Neuronal stem cell (in vitro differentiated cells): ENCODE measurements around the gene NUP93.
A peak's percentile ranks its signal among the peaks of the same experiment; 100 is the strongest.

ENCODE experiments used
- DNase-seq: peaks from one replicate; pipeline ENCODE4 v3.0.0-alpha.2; 2013; ENCODE audit warnings: low spot score
- H2AFZ ChIP-seq: one replicate; pipeline ENCODE4 v1.6.1; 2013; ENCODE audit warnings: mild to moderate bottlenecking, low read length, inconsistent platforms
- H2AK5ac ChIP-seq: 2 replicates; pipeline ENCODE4 v1.6.1; 2013; ENCODE audit warnings: low read depth, mild to moderate bottlenecking, inconsistent platforms, low read length, moderate library complexity, mixed read lengths
- H2BK120ac ChIP-seq: 2 replicates; pipeline ENCODE4 v1.6.1; 2013; ENCODE audit warnings: low read depth, mild to moderate bottlenecking, inconsistent platforms, low read length, moderate library complexity, mixed read lengths
- H2BK12ac ChIP-seq: one replicate; pipeline ENCODE4 v1.6.1; 2013; ENCODE audit warnings: low read length, inconsistent platforms
- H2BK15ac ChIP-seq: 2 replicates; pipeline ENCODE4 v1.6.1; 2013; ENCODE audit warnings: mild to moderate bottlenecking, low read length, inconsistent platforms, mixed read lengths
- H2BK5ac ChIP-seq: one replicate; pipeline ENCODE4 v1.6.1; 2013; ENCODE audit warnings: inconsistent platforms, mild to moderate bottlenecking, low read length, moderate library complexity
- H3K14ac ChIP-seq: one replicate; pipeline ENCODE4 v1.6.1; 2013; ENCODE audit warnings: low read length, inconsistent platforms
- H3K18ac ChIP-seq: 2 replicates; pipeline ENCODE4 v1.6.1; 2013; ENCODE audit warnings: low read length, inconsistent platforms
- H3K23ac ChIP-seq: 2 replicates; pipeline ENCODE4 v1.6.1; 2013; ENCODE audit warnings: low read depth, mild to moderate bottlenecking, mixed read lengths, low read length, inconsistent platforms; ENCODE audit not compliant: poor library complexity
- H3K27ac ChIP-seq: replicated peaks from 3 replicates; pipeline ENCODE4 v1.5.1; 2013; ENCODE audit warnings: low read length, inconsistent platforms
- H3K27me3 ChIP-seq, 3 experiments: 2 replicates each; pipeline ENCODE4 v1.6.1; 2013; ENCODE audit warnings: low read length in 3 of 3, mild to moderate bottlenecking in 2 of 3, inconsistent platforms in 1 of 3, low read depth in 1 of 3, mixed read lengths in 1 of 3, moderate library complexity in 1 of 3; ENCODE audit not compliant: control insufficient read depth in 3 of 3, insufficient read depth in 3 of 3
- H3K36me3 ChIP-seq, 2 donors: replicated peaks in 1 of 2; 2 replicates each; pipeline ENCODE4 v1.6.1; 2013; ENCODE audit warnings: low read length in 2 of 2; ENCODE audit not compliant: control insufficient read depth in 2 of 2, insufficient read depth in 2 of 2
- H3K4ac ChIP-seq: 2 replicates; pipeline ENCODE4 v1.6.1; 2013; ENCODE audit warnings: inconsistent platforms, mild to moderate bottlenecking, low read length, moderate library complexity
- H3K4me1 ChIP-seq, 2 donors: 1 replicate in 1 of 2; 2 replicates in 1 of 2; pipeline ENCODE4 v1.6.1; 2013; ENCODE audit warnings: low read length in 2 of 2, low read depth in 1 of 2; ENCODE audit not compliant: control insufficient read depth in 2 of 2, insufficient read depth in 1 of 2
- H3K4me2 ChIP-seq: one replicate; pipeline ENCODE4 v1.6.1; 2013; ENCODE audit warnings: mild to moderate bottlenecking, low read length, inconsistent platforms; ENCODE audit not compliant: insufficient read depth, poor library complexity, severe bottlenecking
- H3K4me3 ChIP-seq, 2 donors: 2 replicates each; pipeline ENCODE4 v1.5.1; 2013; ENCODE audit warnings: low read length in 2 of 2, mild to moderate bottlenecking in 2 of 2, inconsistent platforms in 1 of 2, moderate library complexity in 1 of 2
- H3K79me1 ChIP-seq: one replicate; pipeline ENCODE4 v1.6.1; 2013; ENCODE audit warnings: low read depth, mild to moderate bottlenecking, inconsistent platforms, low read length, moderate library complexity
- H3K9ac ChIP-seq: one replicate; pipeline ENCODE4 v1.6.1; 2013; ENCODE audit warnings: mild to moderate bottlenecking, low read depth, low read length, inconsistent platforms; ENCODE audit not compliant: poor library complexity
- H3K9me3 ChIP-seq, 2 donors: replicated peaks in 1 of 2; 2 replicates each; pipeline versions ENCODE3 to v1.6.1; 2013; ENCODE audit warnings: low read length in 2 of 2, mild to moderate bottlenecking in 2 of 2, inconsistent platforms in 1 of 2, low read depth in 1 of 2, mixed read lengths in 1 of 2, moderate library complexity in 1 of 2; ENCODE audit not compliant: control insufficient read depth in 2 of 2, insufficient read depth in 1 of 2
- H4K8ac ChIP-seq: one replicate; pipeline ENCODE4 v1.6.1; 2013; ENCODE audit warnings: low read depth, mild to moderate bottlenecking, inconsistent platforms, low read length, moderate library complexity
- H4K91ac ChIP-seq: one replicate; pipeline ENCODE4 v1.6.1; 2013; ENCODE audit warnings: low read length, low read depth, mild to moderate bottlenecking, inconsistent platforms; ENCODE audit not compliant: poor library complexity
- WGBS, 2 donors: extraction: QIAGEN DNeasy Blood & Tissue Kit; methylation state at CpG; one replicate each; pipeline ENCODE4 v1.1.7; 2013; ENCODE audit warnings: missing lambda C conversion rate in 2 of 2, mixed read lengths in 1 of 2; ENCODE audit not compliant: insufficient read length in 2 of 2, insufficient replicate concordance in 1 of 2; ENCODE audit errors: extremely low coverage in 2 of 2; 5-methylcytosine and 5-hydroxymethylcytosine counted together

Gene NUP93

GRCh38 chr16:56860226-56861020 lies 130.5 kb downstream of the NUP93 start:
- peak overlapping the region; percentile 15 for H2BK5ac ChIP-seq
- H2BK15ac ChIP-seq, result peak overlapping the region; percentile 2
- H3K23ac ChIP-seq, result no peak overlapping the region
- no CpG with 5 or more reads among the region's 9 CpGs for WGBS, 2 donors
- no peaks in the 10 kb centered on the region for H3K79me1 ChIP-seq
- no peak overlapping the region for H2AK5ac ChIP-seq
- no peak overlapping the region for H4K91ac ChIP-seq
- no peak overlapping the region for H3K18ac ChIP-seq
- H3K27me3 ChIP-seq, result peaks cover 0 to 20% (median 0%) of the 10 kb centered on the region in 3 experiments
- H3K4me2 ChIP-seq, result no peak overlapping the region
- no peak overlapping the region for H3K27ac ChIP-seq
- no peak overlapping the region for H2AFZ ChIP-seq
- no peak overlapping the region for H3K14ac ChIP-seq
- H3K9me3 ChIP-seq, result no peaks in the 10 kb centered on the region
- DNase-seq, result no peak
- H3K4me1 ChIP-seq, result peaks cover 4 to 12% of the 10 kb centered on the region in 2 donors
- H2BK12ac ChIP-seq, result no peak overlapping the region
- no peak overlapping the region for H4K8ac ChIP-seq
- no peak overlapping the region for H3K4ac ChIP-seq
- H3K36me3 ChIP-seq, result no peaks in the 10 kb centered on the region
- no peak overlapping the region for H3K9ac ChIP-seq
- no peak overlapping the region for H3K4me3 ChIP-seq
- H2BK120ac ChIP-seq, result no peak overlapping the region

DNA sequence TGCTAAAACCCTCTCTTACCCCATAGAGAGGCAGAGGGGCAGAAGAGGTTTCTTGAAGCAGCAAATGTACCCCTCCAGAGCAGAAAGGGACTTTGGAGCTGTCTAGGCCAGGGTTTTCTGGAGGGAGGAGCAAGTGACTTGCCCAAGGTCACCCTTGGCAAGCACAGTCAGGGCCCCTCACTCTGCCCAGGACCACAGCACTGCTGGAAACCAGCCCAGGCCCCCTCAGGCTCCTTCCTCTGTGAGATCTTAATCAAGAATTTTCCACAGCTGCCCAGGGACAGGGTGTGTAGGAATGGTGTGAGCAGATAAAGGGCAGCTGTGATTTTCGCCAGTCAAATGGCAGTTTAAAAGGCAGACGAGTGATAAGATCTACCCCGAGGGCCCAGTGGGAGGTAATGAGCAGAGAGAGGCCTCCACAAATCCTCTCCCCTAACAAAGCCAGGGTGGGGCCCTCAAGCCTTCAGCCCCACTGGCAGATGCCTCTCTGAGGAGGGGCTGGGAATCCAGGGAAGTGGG lies 131.2 kb downstream of the NUP93 start:
- no peak overlapping the region for H2BK120ac ChIP-seq
- H3K4me2 ChIP-seq, result no peak overlapping the region
- H3K27me3 ChIP-seq, result peaks cover 0 to 20% (median 0%) of the 10 kb centered on the region in 3 experiments
- H3K18ac ChIP-seq, result no peak overlapping the region
- H3K9ac ChIP-seq, result no peak overlapping the region
- H3K4me3 ChIP-seq, result no peak overlapping the region
- H3K4me1 ChIP-seq, result peaks cover 4 to 12% of the 10 kb centered on the region in 2 donors
- no peak overlapping the region for H4K91ac ChIP-seq
- no peaks in the 10 kb centered on the region for H3K9me3 ChIP-seq
- no peak overlapping the region for H2BK5ac ChIP-seq
- H4K8ac ChIP-seq, result no peak overlapping the region
- no peak overlapping the region for H2BK12ac ChIP-seq
- H2AK5ac ChIP-seq, result no peak overlapping the region
- DNase-seq, result no peak
- H3K14ac ChIP-seq, result no peak overlapping the region
- no CpG with 5 or more reads among the region's 3 CpGs for WGBS, 2 donors
- no peaks in the 10 kb centered on the region for H3K79me1 ChIP-seq
- no peak overlapping the region for H3K4ac ChIP-seq
- no peak overlapping the region for H2BK15ac ChIP-seq
- no peak overlapping the region for H3K23ac ChIP-seq
- no peaks in the 10 kb centered on the region for H3K36me3 ChIP-seq
- no peak overlapping the region for H3K27ac ChIP-seq
- H2AFZ ChIP-seq, result peak overlapping the region; percentile 36

GRCh38 chr16:56861756-56862155 lies 131.8 kb downstream of the NUP93 start:
- peaks cover 0 to 20% (median 0%) of the 10 kb centered on the region in 3 experiments for H3K27me3 ChIP-seq
- H3K9ac ChIP-seq, result no peak overlapping the region
- no peak overlapping the region for H3K4ac ChIP-seq
- H3K23ac ChIP-seq, result no peak overlapping the region
- H2BK5ac ChIP-seq, result no peak overlapping the region
- H4K91ac ChIP-seq, result no peak overlapping the region
- no peaks in the 10 kb centered on the region for H3K79me1 ChIP-seq
- no CpG with 5 or more reads among the region's 8 CpGs for WGBS, 2 donors
- H2BK120ac ChIP-seq, result no peak overlapping the region
- no peak overlapping the region for H2AFZ ChIP-seq
- DNase-seq, result no peak
- H3K4me1 ChIP-seq, result peaks cover 4 to 12% of the 10 kb centered on the region in 2 donors
- no peak overlapping the region for H2AK5ac ChIP-seq
- no peak overlapping the region for H3K27ac ChIP-seq
- H2BK12ac ChIP-seq, result no peak overlapping the region
- H3K4me2 ChIP-seq, result no peak overlapping the region
- no peaks in the 10 kb centered on the region for H3K36me3 ChIP-seq
- H2BK15ac ChIP-seq, result no peak overlapping the region
- no peak overlapping the region for H3K14ac ChIP-seq
- no peaks in the 10 kb centered on the region for H3K9me3 ChIP-seq
- no peak overlapping the region for H4K8ac ChIP-seq
- H3K18ac ChIP-seq, result no peak overlapping the region
- H3K4me3 ChIP-seq, result no peak overlapping the region

DNA sequence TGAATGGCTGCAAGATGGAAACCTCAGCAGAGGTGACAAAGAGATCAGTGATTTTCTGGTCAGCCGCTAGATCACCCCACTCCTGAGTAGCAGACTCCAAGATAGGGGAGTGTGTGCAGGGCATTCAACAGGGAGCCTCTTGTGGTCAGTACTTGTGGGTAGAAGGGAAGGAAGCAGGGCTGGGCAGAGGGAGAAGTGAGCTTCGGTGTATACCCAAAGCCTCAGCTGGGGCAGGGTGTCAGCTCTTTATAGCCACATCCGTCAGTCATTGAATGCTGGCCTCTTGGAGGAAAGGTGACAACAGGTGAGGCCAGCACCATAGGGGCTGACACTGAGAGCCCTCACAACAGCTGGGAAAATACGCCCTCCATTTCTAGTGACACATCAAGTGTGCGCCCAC lies 132.8 kb downstream of the NUP93 start:
- peaks cover 4 to 14% of the 10 kb centered on the region in 2 donors for H3K4me1 ChIP-seq
- no peak overlapping the region for H3K4me2 ChIP-seq
- H2BK12ac ChIP-seq, result no peak overlapping the region
- H2BK15ac ChIP-seq, result peak overlapping the region; percentile 61
- H2AK5ac ChIP-seq, result peak overlapping the region; percentile 49
- H3K4ac ChIP-seq, result no peak overlapping the region
- no peak overlapping the region for H4K91ac ChIP-seq
- H3K4me3 ChIP-seq, result no peak overlapping the region
- peaks cover 0 to 20% (median 0%) of the 10 kb centered on the region in 3 experiments for H3K27me3 ChIP-seq
- no peak overlapping the region for H3K9ac ChIP-seq
- H3K36me3 ChIP-seq, result no peaks in the 10 kb centered on the region
- H2AFZ ChIP-seq, result no peak overlapping the region
- H3K18ac ChIP-seq, result no peak overlapping the region
- no peak for DNase-seq
- H3K79me1 ChIP-seq, result no peaks in the 10 kb centered on the region
- no CpG with 5 or more reads among the region's 5 CpGs for WGBS, 2 donors
- no peak overlapping the region for H3K23ac ChIP-seq
- no peak overlapping the region for H2BK120ac ChIP-seq
- H3K9me3 ChIP-seq, result no peaks in the 10 kb centered on the region
- no peak overlapping the region for H3K14ac ChIP-seq
- H3K27ac ChIP-seq, result no peak overlapping the region
- no peak overlapping the region for H4K8ac ChIP-seq
- H2BK5ac ChIP-seq, result no peak overlapping the region
